NCI-H2171 (cell line): ENCODE measurements around the gene RECK.

Experiments used
- DNase-seq: peaks from one replicate; lab custom pipeline; 2025; lab: John Stamatoyannopoulos, UW

Gene RECK

GRCh38 chr9:36138496-36138895, 101.8 kb downstream of the RECK start:
- DNase-seq, result no peak

- no peak for DNase-seq
These were observed 102.2 kb downstream of the RECK start for GRCh38 chr9:36138901-36139300.

GRCh38 chr9:36140086-36141084, 103.7 kb downstream of the RECK start:
- no peak for DNase-seq

GRCh38 chr9:36141288-36141687, 104.6 kb downstream of the RECK start:
- DNase-seq, result no peak

- no peak for DNase-seq
These were observed 105.0 kb downstream of the RECK start for GRCh38 chr9:36141761-36142160.

GRCh38 chr9:36142510-36143244, 106.0 kb downstream of the RECK start:
- DNase-seq, result no peak

GRCh38 chr9:36143245-36143641, 106.5 kb downstream of the RECK start:
- no peak for DNase-seq

GRCh38 chr9:36144309-36145232, 107.9 kb downstream of the RECK start:
- DNase-seq, result no peak

- DNase-seq, result no peak
These were observed 109.3 kb downstream of the RECK start for GRCh38 chr9:36145970-36146369.

- no peak for DNase-seq
These were observed 109.9 kb downstream of the RECK start for GRCh38 chr9:36146651-36147050.

GRCh38 chr9:36147441-36148175, 110.9 kb downstream of the RECK start:
- DNase-seq, result no peak

GRCh38 chr9:36148311-36149051, 111.8 kb downstream of the RECK start:
- no peak for DNase-seq

GRCh38 chr9:36149197-36149596, 112.5 kb downstream of the RECK start:
- no peak for DNase-seq

- DNase-seq, result no peak
These were observed 114.0 kb downstream of the RECK start for GRCh38 chr9:36150574-36151315.

- no peak for DNase-seq
These were observed 114.8 kb downstream of the RECK start for GRCh38 chr9:36151316-36152210.

- DNase-seq, result no peak
These were observed 116.2 kb downstream of the RECK start for GRCh38 chr9:36152741-36153438.

GRCh38 chr9:36153746-36154145, 117.0 kb downstream of the RECK start:
- no peak for DNase-seq

GRCh38 chr9:36154331-36154952, 117.7 kb downstream of the RECK start:
- DNase-seq, result no peak
